Measurements from ENCODE around the gene MCHR1. TPM values are rescaled to one million over a fixed set of nuclear protein-coding genes. Genes with fewer than 3 reads are reported as not detected.
A peak's percentile ranks its signal among the peaks of the same experiment; 100 is the strongest.

Gene MCHR1
- total RNA-seq, 1 donor from 2014 or later, result not detected

DNA sequence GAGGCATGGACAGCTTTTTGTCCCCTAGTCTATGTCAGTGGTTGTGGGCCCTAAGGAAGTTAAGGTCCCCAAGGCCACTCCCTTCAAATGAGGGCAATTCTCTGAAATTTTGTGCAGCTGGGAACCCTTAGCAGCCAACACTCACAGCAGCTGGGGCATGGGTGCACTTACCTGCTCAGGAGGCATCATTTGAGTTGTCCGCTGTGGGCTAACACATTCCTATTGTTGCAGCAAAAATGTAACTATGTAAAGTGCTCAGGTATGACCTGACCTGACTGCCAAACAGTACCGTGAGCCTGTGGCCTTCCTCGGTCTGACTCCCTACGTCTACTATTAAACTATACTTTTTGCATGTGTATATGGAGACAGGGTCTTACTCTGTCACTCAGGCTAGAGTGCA lies 37.0 kb upstream of the MCHR1 start:
- FAIRE-seq (no peak), DNase-seq (ENCODE audit: low read depth) (no peak)
- TF ChIP-seq, protein P1, sequence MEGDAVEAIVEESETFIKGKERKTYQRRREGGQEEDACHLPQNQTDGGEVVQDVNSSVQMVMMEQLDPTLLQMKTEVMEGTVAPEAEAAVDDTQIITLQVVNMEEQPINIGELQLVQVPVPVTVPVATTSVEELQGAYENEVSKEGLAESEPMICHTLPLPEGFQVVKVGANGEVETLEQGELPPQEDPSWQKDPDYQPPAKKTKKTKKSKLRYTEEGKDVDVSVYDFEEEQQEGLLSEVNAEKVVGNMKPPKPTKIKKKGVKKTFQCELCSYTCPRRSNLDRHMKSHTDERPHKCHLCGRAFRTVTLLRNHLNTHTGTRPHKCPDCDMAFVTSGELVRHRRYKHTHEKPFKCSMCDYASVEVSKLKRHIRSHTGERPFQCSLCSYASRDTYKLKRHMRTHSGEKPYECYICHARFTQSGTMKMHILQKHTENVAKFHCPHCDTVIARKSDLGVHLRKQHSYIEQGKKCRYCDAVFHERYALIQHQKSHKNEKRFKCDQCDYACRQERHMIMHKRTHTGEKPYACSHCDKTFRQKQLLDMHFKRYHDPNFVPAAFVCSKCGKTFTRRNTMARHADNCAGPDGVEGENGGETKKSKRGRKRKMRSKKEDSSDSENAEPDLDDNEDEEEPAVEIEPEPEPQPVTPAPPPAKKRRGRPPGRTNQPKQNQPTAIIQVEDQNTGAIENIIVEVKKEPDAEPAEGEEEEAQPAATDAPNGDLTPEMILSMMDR (IDR thresholded peaks at IDR 0.05; ENCODE audit: insufficient read depth, low read length, severe bottlenecking), result no peak

DNA sequence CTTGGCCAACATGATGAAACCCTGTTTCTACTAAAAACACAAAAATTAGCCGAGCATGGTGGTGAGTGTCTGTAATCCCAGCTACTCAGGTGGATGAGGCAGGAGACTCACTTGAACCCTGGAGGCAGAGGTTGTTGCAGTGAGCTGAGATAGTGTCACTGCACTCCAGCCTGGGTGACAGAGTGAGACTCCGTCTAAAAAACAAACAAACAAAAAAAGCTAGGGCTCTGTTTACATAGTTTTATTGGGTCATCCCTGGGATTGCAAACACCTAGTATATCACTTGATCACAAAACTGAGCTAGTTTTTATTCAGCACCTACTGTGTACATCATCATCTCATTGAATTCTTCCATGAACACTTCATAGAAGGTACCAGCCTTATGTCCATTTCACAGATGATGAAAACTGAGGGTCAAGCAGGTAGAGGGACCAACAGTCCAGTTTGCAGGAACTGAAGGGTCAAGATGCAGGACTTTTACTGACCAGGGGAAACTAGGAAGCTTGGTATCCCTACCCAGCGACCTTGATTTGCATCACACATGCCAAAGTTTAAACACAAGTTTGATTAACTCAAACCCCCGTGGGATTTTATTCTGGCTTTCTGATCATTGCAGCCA lies 33.6 kb upstream of the MCHR1 start:
- TF ChIP-seq, protein P1 (IDR thresholded peaks at IDR 0.05; ENCODE audit: insufficient read depth, low read length, severe bottlenecking), result no peak
- H3K36me3 ChIP-seq (ENCODE audit: control insufficient read depth, insufficient read depth, low read length), result no peaks in the 10 kb centered on the region
- no peak overlapping the region for H3K4me3 ChIP-seq (ENCODE audit: low read depth, low read length)
- DNase-seq (ENCODE audit: low read depth) (no peak), FAIRE-seq (no peak)
- no peaks in the 10 kb centered on the region for H3K27me3 ChIP-seq (ENCODE audit: control insufficient read depth, insufficient read depth, low read length)

More for the DNA sequence above, 37.0 kb upstream of the MCHR1 start:
- Histone ChIP-seq H3K27me3 (ENCODE audit: control insufficient read depth, insufficient read depth, low read length) (no peaks in the 10 kb centered on the region), H3K36me3 (ENCODE audit: control insufficient read depth, insufficient read depth, low read length) (no peaks in the 10 kb centered on the region), H3K4me3 (ENCODE audit: low read depth, low read length) (no peak overlapping the region)

DNA sequence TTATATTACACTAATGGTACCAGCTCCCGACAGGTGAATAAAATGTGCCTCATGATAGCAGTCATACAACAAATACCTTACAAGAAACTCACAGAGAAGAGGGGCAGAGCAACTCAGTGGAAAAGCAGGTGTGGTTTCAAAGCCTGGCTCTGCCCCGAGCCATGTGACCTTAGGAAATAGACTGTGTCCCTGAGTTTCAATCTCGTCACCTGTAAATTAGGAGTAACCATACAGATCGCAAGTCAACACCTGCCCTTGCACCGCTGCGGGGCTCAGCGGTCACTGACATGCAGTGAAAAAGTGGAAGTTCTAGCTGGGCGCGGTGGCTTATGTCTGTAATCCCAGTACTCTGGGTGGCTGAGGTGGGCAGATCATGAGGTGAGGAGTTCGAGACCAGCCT lies 30.9 kb upstream of the MCHR1 start:
- Histone ChIP-seq H3K4me3 (ENCODE audit: low read depth, low read length) (no peak overlapping the region), H3K36me3 (ENCODE audit: control insufficient read depth, insufficient read depth, low read length) (no peaks in the 10 kb centered on the region), H3K27me3 (ENCODE audit: control insufficient read depth, insufficient read depth, low read length) (no peaks in the 10 kb centered on the region)
- TF ChIP-seq, protein P1 (IDR thresholded peaks at IDR 0.05; ENCODE audit: insufficient read depth, low read length, severe bottlenecking), result no peak
- DNase-seq (ENCODE audit: low read depth), result no peak
- FAIRE-seq, result no peak

DNA sequence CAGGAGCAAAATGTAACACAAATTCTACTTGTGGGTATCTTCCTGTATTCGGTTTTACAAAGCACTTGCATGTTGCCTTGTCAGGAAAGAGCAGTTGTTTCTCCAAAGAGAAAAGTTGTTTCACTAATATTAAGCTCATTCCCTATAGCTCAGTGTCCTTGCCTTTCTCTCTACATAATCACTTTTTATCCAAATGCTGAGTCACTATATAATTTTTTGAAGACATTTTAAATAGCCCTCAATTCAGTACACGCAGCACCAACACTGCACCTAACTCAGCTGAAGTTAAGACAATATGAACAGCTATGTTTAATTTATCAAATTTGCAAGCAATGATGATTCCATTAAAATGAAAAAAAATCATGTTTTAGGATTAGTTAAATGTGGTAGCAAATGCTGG lies 28.2 kb upstream of the MCHR1 start:
- no peak for FAIRE-seq
- Histone ChIP-seq H3K36me3 (ENCODE audit: control insufficient read depth, insufficient read depth, low read length) (no peaks in the 10 kb centered on the region), H3K4me3 (ENCODE audit: low read depth, low read length) (no peak overlapping the region), H3K27me3 (ENCODE audit: control insufficient read depth, insufficient read depth, low read length) (no peaks in the 10 kb centered on the region)
- peak; percentile 12 for DNase-seq (ENCODE audit: low read depth)
- TF ChIP-seq, protein P1 (IDR thresholded peaks at IDR 0.05; ENCODE audit: insufficient read depth, low read length, severe bottlenecking), result no peak

DNA sequence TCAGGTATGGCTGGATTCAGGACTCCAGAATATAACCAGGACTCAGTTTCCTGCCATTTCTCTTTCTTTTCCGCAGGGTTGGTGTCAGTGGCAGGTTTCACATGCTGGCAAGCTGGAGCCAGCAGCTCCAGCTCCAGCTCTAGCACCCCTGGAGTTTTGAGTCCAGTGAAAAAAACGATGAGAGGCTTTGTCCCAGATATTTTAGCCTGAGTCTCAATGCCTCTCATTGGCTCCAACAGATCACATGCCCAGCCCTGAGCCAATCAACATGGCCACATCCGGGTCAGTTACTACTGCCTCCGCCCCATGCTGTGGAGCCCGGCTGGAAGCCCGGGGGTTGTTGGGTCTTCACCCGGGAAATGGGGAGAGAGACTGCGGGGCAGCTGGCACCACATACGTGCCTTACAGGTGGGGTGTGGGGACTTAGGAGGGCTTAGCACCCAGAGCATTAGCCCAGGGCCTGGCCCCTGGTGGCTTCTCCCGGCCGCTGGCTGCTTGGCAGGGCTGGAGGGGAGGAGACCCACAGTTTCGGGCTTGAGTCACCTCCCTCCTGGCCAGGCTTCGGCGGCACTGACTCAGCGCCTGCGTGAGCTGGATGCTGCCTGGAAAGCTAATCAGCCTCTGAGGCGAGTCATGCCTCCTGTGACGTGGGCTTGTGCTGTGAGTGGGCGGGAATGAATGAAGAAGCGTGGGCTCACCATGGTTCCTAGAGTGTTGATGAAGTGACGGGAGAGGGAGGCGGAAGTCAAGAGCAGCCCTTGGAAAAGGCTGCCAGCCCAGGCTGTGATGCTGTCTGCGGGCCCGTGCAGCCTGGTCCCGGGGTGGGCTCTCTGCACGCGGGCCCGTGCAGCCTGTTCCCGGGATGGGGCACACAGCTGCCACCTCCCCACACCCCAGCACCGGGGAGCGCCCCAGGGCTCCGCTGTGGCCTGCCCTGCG lies 27.5 kb upstream of the MCHR1 start:
- peak overlapping the region; percentile 48 for H3K4me3 ChIP-seq (ENCODE audit: low read depth, low read length)
- no peaks in the 10 kb centered on the region for H3K36me3 ChIP-seq (ENCODE audit: control insufficient read depth, insufficient read depth, low read length)
- FAIRE-seq, result peak; percentile 92
- peak; percentile 99 for DNase-seq (ENCODE audit: low read depth)
- H3K27me3 ChIP-seq (ENCODE audit: control insufficient read depth, insufficient read depth, low read length), result no peaks in the 10 kb centered on the region
- TF ChIP-seq, protein P1 (IDR thresholded peaks at IDR 0.05; ENCODE audit: insufficient read depth, low read length, severe bottlenecking), result peak; percentile 22
